Measurements from ENCODE around the gene PLEKHA1.

The PLEKHA1 gene

GRCh38 chr10:122390271-122390670, 15.8 kb downstream of the PLEKHA1 start:
- no peak overlapping the region for H3K27ac ChIP-seq
- TF ChIP-seq CTCF (IDR thresholded peaks at IDR 0.05) (no peak), ZFX (IDR thresholded peaks at IDR 0.05; ENCODE audit: borderline replicate concordance) (no peak)

GRCh38 chr10:122390679-122391078, 16.2 kb downstream of the PLEKHA1 start:
- TF ChIP-seq ZFX (IDR thresholded peaks at IDR 0.05; ENCODE audit: borderline replicate concordance): no peak
- TF ChIP-seq CTCF (IDR thresholded peaks at IDR 0.05): no peak
- H3K27ac ChIP-seq: no peak overlapping the region

- no peak overlapping the region for H3K27ac ChIP-seq
- TF ChIP-seq CTCF (IDR thresholded peaks at IDR 0.05): no peak
- no peak for TF ChIP-seq ZFX (IDR thresholded peaks at IDR 0.05; ENCODE audit: borderline replicate concordance)
Observed at GRCh38 chr10:122391875-122392274, 17.4 kb downstream of the PLEKHA1 start.

- TF ChIP-seq CTCF (IDR thresholded peaks at IDR 0.05) (no peak), ZFX (IDR thresholded peaks at IDR 0.05; ENCODE audit: borderline replicate concordance) (no peak)
- no peak overlapping the region for H3K27ac ChIP-seq
Observed at GRCh38 chr10:122392835-122393234, 18.3 kb downstream of the PLEKHA1 start.

- no peak overlapping the region for H3K27ac ChIP-seq
- no peak for TF ChIP-seq ZFX (IDR thresholded peaks at IDR 0.05; ENCODE audit: borderline replicate concordance)
- no peak for TF ChIP-seq CTCF (IDR thresholded peaks at IDR 0.05)
Observed at GRCh38 chr10:122393288-122393687, 18.8 kb downstream of the PLEKHA1 start.

- TF ChIP-seq CTCF (IDR thresholded peaks at IDR 0.05) (no peak), ZFX (IDR thresholded peaks at IDR 0.05; ENCODE audit: borderline replicate concordance) (no peak)
- H3K27ac ChIP-seq: no peak overlapping the region
Observed at GRCh38 chr10:122402548-122403131, 28.1 kb downstream of the PLEKHA1 start.

- TF ChIP-seq CTCF (IDR thresholded peaks at IDR 0.05) (no peak), ZFX (IDR thresholded peaks at IDR 0.05; ENCODE audit: borderline replicate concordance) (no peak)
- H3K27ac ChIP-seq: no peak overlapping the region
Observed at GRCh38 chr10:122404576-122404975, 30.1 kb downstream of the PLEKHA1 start.
